ENCODE data around the gene ZDHHC19.

DNA sequence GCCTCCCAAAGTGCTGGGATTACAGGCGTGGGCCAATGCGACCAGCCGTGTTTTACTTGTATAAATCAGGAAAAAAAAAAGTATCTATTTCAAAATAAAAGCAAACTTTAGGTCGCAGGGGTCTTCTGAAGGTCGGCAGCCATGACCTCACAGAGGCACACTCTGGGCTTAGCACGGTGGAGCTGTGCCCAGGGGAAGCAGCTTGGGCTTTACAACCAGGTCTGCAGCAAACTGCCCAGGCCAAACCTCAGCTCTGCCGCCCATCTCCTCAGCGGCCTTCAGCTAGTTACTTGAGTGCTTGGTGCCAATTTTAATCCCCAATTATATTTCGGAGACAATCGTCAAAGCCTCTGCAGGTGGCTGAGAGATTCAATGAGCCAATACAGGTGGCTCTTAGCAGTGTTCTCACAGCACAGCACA, 30.1 kb downstream of the ZDHHC19 start:
- TF ChIP-seq, protein P1, sequence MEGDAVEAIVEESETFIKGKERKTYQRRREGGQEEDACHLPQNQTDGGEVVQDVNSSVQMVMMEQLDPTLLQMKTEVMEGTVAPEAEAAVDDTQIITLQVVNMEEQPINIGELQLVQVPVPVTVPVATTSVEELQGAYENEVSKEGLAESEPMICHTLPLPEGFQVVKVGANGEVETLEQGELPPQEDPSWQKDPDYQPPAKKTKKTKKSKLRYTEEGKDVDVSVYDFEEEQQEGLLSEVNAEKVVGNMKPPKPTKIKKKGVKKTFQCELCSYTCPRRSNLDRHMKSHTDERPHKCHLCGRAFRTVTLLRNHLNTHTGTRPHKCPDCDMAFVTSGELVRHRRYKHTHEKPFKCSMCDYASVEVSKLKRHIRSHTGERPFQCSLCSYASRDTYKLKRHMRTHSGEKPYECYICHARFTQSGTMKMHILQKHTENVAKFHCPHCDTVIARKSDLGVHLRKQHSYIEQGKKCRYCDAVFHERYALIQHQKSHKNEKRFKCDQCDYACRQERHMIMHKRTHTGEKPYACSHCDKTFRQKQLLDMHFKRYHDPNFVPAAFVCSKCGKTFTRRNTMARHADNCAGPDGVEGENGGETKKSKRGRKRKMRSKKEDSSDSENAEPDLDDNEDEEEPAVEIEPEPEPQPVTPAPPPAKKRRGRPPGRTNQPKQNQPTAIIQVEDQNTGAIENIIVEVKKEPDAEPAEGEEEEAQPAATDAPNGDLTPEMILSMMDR (IDR thresholded peaks at IDR 0.05 in 4 of 5, conservative IDR thresholded peaks at IDR 0.05 in 1 of 5), result no peak
- TF ChIP-seq POLR2A (IDR thresholded peaks at IDR 0.05), result no peak
